Astrocyte (in vitro differentiated cells and primary cell): Measurements from ENCODE around the gene PCDHGB2.
A peak's percentile ranks its signal among the peaks of the same experiment; 100 is the strongest.

Experiments used
- EZH2 ChIP-seq: IDR thresholded peaks from 2 replicates; pipeline ENCODE4 v1.6.1; 2012; ENCODE audit warnings: mild to moderate bottlenecking, low read length, inconsistent platforms; ENCODE audit not compliant: insufficient read depth
- TF ChIP-seq, protein P1 (sequence below): IDR thresholded peaks from 2 replicates; pipeline ENCODE4 v1.5.1; 2011; ENCODE audit warnings: low read depth, mild to moderate bottlenecking, inconsistent platforms, low read length, moderate library complexity; ENCODE audit not compliant: insufficient read depth

DNA sequence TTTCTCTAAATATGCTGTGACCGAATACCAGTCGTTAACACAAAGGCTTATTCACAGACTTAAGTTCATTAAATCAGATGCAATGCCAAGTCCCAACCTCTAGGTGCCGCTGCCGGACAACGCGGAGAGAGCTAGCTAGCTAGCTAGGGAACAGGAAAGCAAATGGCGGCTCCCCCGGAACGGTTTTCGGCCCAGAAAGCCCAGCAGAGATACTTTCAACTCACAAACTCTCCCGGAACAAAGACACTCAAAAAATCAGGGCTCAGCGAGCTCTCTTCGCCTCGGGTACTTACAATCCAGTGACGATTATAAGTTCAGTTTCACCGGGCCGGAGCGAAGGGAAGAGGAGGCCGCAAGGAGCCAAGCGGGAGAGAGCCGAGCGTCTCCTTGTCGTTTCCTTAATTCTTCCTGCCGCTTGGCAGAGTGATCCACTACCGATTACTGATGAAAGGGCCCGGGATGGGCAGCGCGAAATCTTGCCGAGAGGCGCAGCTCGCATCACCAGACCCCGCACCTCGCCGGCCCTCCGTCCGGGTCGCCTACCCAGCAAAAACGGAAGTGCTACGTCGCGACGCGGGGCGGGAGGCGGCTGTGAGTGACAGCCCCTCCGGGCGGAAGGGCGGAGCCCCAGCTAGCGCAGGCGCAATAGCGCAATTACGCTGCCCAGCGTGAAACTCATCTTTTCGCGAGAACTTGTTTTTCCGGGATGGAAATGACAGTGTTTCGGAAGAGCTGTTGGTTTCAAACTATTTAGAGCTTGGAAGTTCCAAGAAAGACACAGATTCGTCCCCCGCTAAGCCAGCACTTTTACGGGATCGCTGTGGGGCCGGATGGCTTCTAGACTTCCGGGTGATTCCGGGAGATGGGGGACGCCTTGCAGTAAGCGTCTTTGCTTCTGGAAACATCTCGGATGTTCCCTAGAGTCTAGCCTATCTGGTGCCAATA, 39.3 kb upstream of the PCDHGB2 start, which contains the start of gene TAF7:
- TF ChIP-seq, protein P1, sequence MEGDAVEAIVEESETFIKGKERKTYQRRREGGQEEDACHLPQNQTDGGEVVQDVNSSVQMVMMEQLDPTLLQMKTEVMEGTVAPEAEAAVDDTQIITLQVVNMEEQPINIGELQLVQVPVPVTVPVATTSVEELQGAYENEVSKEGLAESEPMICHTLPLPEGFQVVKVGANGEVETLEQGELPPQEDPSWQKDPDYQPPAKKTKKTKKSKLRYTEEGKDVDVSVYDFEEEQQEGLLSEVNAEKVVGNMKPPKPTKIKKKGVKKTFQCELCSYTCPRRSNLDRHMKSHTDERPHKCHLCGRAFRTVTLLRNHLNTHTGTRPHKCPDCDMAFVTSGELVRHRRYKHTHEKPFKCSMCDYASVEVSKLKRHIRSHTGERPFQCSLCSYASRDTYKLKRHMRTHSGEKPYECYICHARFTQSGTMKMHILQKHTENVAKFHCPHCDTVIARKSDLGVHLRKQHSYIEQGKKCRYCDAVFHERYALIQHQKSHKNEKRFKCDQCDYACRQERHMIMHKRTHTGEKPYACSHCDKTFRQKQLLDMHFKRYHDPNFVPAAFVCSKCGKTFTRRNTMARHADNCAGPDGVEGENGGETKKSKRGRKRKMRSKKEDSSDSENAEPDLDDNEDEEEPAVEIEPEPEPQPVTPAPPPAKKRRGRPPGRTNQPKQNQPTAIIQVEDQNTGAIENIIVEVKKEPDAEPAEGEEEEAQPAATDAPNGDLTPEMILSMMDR, result peak; percentile 93
- TF ChIP-seq EZH2, result no peak
